Retina (tissue), 1 donor: ENCODE data around the gene MTG1.
"Not testable (repeated sequence)": the region's sequence is repeated elsewhere in the genome, so short reads cannot be mapped to it uniquely, and the experiment has no call there.

ENCODE experiments used
- DNase-seq: peaks from one replicate; pipeline ENCODE4 v3.0.0-alpha.2; 2016

The MTG1 gene

GRCh38 chr10:133379152-133379800 is 14.7 kb upstream of the MTG1 start, which contains the start of gene PAOX:
Gene PAOX, plus strand, starts transcription at chr10:133379262. Its CDS starts 55 bp downstream, at chr10:133379317.
- DNase-seq, result peak; percentile 76

- no peak for DNase-seq
These were observed 13.9 kb upstream of the MTG1 start for GRCh38 chr10:133379801-133380666.

- DNase-seq, result no peak
These were observed 12.9 kb upstream of the MTG1 start for GRCh38 chr10:133381036-133381435.

DNA sequence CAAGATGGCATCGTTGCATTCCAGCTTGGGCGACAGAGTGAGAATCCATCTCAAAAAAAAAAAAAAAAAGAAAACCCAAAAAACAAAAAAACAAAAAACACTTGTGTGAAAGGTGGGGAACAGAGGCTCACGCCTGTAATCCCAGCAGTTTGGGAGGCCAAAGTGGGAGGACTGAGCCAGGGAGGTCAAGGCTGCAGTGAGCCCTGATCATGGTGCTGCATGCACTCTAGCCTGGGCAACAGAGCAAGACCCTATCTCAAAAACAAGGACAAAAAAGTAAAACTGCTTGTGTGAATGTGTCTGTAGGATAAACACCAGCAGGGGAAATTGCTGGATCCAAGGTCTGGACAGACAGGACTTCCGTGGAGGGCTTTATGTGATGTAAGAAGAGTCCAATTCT is 10.4 kb upstream of the MTG1 start:
- DNase-seq, result no peak

DNA sequence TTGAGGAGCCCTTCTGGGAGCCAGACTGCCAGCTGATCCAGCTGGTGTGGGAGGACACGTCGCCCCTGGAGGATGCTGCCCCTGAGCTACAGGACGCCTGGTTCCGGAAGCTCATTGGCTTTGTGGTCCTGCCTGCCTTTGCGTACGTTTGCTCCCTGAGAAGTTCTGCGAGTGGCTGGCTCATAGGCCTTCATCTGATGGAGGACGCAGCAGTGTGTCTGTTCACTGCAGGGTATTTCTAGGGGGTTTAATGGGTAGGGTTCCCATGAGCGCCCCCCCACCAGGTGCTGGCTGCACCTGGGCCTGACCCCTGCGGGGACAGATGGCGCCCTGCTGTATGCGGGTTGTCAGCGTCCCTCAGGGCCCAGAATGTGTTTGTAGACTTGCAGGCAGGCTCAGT is 9.9 kb upstream of the MTG1 start:
- no peak for DNase-seq

DNA sequence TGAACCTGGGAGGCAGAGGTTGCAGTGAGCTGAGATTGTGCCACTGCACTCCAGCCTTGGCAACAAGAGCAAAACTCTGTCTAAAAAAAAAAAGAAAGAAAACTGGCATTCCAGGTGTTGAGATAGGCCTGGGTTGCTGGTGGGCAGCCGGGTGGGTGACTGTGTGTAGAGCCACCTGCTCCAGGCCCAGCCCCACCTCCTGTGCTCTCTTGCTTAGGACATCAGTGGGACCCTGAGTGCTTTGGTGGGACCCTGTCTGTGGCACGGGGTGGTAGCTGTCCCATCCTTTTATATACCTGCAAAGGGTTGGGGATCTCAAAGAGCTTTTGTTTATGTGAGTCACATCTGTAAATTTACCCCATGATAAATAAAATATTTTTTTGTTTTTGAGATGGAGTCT is 8.7 kb upstream of the MTG1 start:
- DNase-seq, result no peak

DNA sequence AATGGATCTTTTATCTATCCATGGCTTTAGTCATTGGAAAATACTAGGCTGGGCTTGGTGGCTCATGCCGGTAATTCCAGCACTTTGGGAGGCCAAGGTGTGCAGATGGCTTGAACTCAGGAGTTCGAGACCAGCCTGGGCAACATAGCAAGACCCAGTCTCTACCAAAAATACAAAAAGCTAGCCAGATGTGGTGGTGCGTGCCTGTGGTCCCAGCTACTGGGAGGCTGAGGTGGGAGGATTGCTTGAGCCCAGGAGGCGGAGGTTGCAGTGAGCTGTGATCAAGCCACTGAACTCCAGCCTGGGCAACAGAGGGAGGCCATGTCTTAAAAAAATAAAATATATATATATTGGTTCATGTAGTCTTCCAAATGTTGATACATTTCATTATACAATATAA is 7.0 kb upstream of the MTG1 start:
- DNase-seq, result not testable (repeated sequence)

DNA sequence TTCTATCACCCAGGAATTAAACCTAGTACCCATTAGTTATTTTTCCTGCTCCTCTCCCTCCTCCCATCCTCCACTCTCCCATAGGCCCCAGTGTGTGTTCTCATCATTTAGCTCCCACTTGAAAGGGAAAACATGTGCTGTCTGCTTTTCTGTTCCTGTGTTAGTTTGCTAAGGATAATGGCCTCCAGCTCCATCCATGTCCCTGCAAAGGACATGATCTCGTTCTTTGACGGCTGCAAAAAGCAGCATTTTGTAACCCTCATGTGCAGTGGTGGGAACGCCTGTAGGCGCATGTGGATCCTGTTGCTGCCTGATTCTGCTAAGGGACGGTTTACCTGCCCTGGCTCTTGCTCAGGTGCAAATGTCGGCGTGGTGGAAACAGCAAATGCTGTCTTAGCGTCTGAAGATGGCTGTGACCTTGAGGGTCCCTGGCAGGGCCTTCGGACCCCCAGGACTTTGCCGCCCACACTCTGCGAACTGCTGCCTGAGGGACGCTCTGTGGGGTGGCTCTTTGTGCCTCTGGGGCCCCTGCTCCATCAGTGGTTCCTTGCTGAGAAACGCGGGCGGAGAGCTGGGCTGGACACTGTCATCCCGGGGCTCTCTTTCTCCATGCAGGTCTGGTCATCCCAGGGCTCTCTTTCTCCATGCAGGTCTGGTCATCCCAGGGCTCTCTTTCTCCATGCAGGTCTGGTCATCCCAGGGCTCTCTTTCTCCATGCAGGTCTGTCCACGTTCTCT is 5.6 kb upstream of the MTG1 start:
- no peak for DNase-seq

GRCh38 chr10:133388973-133389818 is 4.8 kb upstream of the MTG1 start:
- no peak for DNase-seq

- DNase-seq, result no peak
These were observed 3.2 kb upstream of the MTG1 start for GRCh38 chr10:133390597-133391248.

- DNase-seq, result no peak
These were observed 2.7 kb upstream of the MTG1 start for GRCh38 chr10:133391249-133391635.

GRCh38 chr10:133391761-133392518 is 2.0 kb upstream of the MTG1 start:
- no peak for DNase-seq

DNA sequence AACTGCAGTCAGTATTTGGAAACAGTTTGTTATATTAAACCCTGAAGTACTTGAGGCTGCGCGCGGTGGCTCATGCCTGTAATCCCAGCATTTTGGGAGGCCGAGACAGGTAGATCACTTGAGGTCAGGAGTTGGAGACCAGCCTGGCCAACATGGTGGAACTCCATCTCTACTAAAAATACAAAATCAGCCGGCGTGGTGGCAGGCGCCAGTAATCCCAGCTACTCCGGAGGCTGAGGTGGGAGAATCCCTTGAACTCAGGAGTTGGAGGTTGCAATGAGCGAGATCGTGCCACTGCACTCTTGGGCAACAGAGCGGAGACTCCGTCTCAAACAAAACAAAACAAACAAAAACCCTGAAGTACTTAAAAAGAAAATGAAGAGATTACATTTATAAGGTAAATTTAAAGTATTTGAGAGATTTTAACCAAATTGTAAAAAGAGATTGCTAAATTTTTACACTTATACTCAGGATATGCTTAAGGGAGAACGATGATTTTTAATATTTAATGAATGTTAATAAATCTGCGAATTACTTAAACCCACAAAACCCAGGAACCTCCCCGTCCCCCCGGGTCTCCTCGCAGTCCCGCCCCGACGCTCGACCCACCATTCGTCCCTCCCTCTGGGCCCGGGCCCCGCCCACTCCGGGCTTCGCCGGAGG is 425 bp upstream of the MTG1 start:
- DNase-seq, result no peak

DNA sequence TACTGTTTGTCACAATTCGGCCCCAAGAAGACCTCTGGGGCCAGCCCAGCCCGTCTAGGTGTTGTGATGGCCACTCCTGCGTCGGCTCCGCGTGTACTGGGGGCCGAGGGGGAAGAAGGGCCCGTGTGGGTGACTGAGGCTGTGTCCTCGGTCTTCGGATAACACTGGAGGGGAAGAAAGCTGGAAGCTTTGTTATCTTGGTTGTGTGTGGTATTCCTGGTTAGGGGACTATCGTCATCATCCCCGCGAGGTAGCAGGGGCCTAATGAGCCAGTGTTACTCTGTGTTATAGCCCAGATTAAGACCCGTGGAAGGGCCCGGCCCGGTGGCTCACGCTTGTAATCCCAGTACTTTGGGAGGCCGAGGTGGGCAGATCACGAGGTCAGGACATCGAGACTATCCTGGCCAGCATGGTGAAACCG is 854 bp downstream of the MTG1 start:
- no peak for DNase-seq

GRCh38 chr10:133396035-133396624 is 2.2 kb downstream of the MTG1 start:
- DNase-seq, result no peak

GRCh38 chr10:133397938-133398337 is 4.0 kb downstream of the MTG1 start:
- DNase-seq, result no peak

- DNase-seq, result no peak
These were observed 5.2 kb downstream of the MTG1 start for GRCh38 chr10:133399123-133399601.

GRCh38 chr10:133400624-133401424 is 6.9 kb downstream of the MTG1 start:
- no peak for DNase-seq

DNA sequence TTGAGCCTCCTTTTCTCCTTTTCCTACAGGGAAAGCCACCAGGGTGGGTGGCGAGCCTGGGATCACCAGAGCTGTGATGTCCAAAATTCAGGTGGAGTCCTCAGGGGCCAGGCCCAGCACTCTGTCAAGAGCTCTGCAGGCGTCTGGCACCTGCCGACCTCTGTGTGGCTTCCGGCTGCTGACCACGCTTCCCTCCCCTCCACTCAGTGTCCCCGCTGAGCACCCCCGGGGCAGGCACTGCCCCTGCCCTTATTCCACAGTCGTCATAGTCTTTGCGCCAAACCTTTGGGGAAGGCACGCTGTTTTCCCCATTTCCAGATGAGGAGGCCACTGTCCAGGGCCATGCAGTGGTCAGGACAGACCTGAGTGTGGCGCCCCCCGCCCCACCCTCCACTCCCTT is 7.5 kb downstream of the MTG1 start:
- no peak for DNase-seq
